HG02763 (cell line): Measurements from ENCODE around the gene SLC18A2.
"Not testable (repeated sequence)": the region's sequence is repeated elsewhere in the genome, so short reads cannot be mapped to it uniquely, and the experiment has no call there.

Source experiments
- ATAC-seq: cut with Tn5 transposase; IDR thresholded peaks from one replicate; pipeline ENCODE4 v1.9.1; 2021; ENCODE audit warnings: mild to moderate bottlenecking, moderate library complexity; ENCODE audit not compliant: unreplicated experiment

The SLC18A2 gene

GRCh38 chr10:117240621-117241529 lies at the start of gene SLC18A2:
TSS of gene SLC18A2 (plus strand) at chr10:117241114. CDS start at chr10:117241694, 580 bp downstream.
- no peak for ATAC-seq

- no peak for ATAC-seq
Measured at GRCh38 chr10:117197189-117197588, 43.7 kb upstream of the SLC18A2 start, which contains the start of gene KCNK18. TSS of gene KCNK18 (plus strand) at chr10:117197489. CDS start at chr10:117197489, 0 bp downstream.

- no peak for ATAC-seq
Measured at GRCh38 chr10:117198088-117198487, 42.8 kb upstream of the SLC18A2 start.

- no peak for ATAC-seq
Measured at GRCh38 chr10:117201826-117202225, 39.1 kb upstream of the SLC18A2 start.

GRCh38 chr10:117204316-117204715 lies 36.6 kb upstream of the SLC18A2 start:
- no peak for ATAC-seq

- no peak for ATAC-seq
Measured at GRCh38 chr10:117212176-117212575, 28.7 kb upstream of the SLC18A2 start.

- no peak for ATAC-seq
Measured at GRCh38 chr10:117214401-117214800, 26.5 kb upstream of the SLC18A2 start.

- ATAC-seq, result no peak
Measured at GRCh38 chr10:117215079-117215478, 25.8 kb upstream of the SLC18A2 start.

GRCh38 chr10:117216028-117216427 lies 24.9 kb upstream of the SLC18A2 start:
- no peak for ATAC-seq

- peak; percentile 81 for ATAC-seq
Measured at GRCh38 chr10:117216611-117217195, 24.2 kb upstream of the SLC18A2 start.

- ATAC-seq, result peak; percentile 45
Measured at GRCh38 chr10:117217196-117217761, 23.6 kb upstream of the SLC18A2 start.

GRCh38 chr10:117218654-117219053 lies 22.3 kb upstream of the SLC18A2 start:
- no peak for ATAC-seq

- ATAC-seq, result no peak
Measured at GRCh38 chr10:117221156-117221711, 19.7 kb upstream of the SLC18A2 start.

GRCh38 chr10:117222552-117222951 lies 18.4 kb upstream of the SLC18A2 start:
- no peak for ATAC-seq

- ATAC-seq, result no peak
Measured at GRCh38 chr10:117222976-117223692, 17.8 kb upstream of the SLC18A2 start.

- no peak for ATAC-seq
Measured at GRCh38 chr10:117223693-117224430, 17.1 kb upstream of the SLC18A2 start.

- no peak for ATAC-seq
Measured at GRCh38 chr10:117224881-117225280, 16.0 kb upstream of the SLC18A2 start.

- no peak for ATAC-seq
Measured at GRCh38 chr10:117226813-117227451, 14.0 kb upstream of the SLC18A2 start.

- no peak for ATAC-seq
Measured at GRCh38 chr10:117228210-117228609, 12.7 kb upstream of the SLC18A2 start.

- ATAC-seq, result not testable (repeated sequence)
Measured at GRCh38 chr10:117230107-117230506, 10.8 kb upstream of the SLC18A2 start.
